ENCODE data around the gene M1AP.
"Not testable (repeated sequence)": the region's sequence is repeated elsewhere in the genome, so short reads cannot be mapped to it uniquely, and the experiment has no call there.

M1AP gene

GRCh38 chr2:74646834-74647482 lies 1.2 kb downstream of the M1AP start:
- no peak for DNase-seq

- DNase-seq, result no peak
Measured at GRCh38 chr2:74646201-74646600, 1.9 kb downstream of the M1AP start.

GRCh38 chr2:74645344-74645743 lies 2.8 kb downstream of the M1AP start:
- no peak for DNase-seq

GRCh38 chr2:74639550-74639949 lies 8.6 kb downstream of the M1AP start:
- no peak for DNase-seq

GRCh38 chr2:74632939-74633312 lies 15.2 kb downstream of the M1AP start:
- no peak for DNase-seq

- DNase-seq, result no peak
Measured at GRCh38 chr2:74632209-74632938, 15.8 kb downstream of the M1AP start.

- DNase-seq, result not testable (repeated sequence)
Measured at GRCh38 chr2:74630454-74630853, 17.7 kb downstream of the M1AP start.

- no peak for DNase-seq
Measured at GRCh38 chr2:74628538-74629105, 19.5 kb downstream of the M1AP start.

GRCh38 chr2:74625658-74626425 lies 22.3 kb downstream of the M1AP start:
- no peak for DNase-seq

- DNase-seq, result no peak
Measured at GRCh38 chr2:74620671-74621070, 27.5 kb downstream of the M1AP start.

GRCh38 chr2:74619651-74620297 lies 28.4 kb downstream of the M1AP start:
- no peak for DNase-seq

- no peak for DNase-seq
Measured at GRCh38 chr2:74618410-74619083, 29.6 kb downstream of the M1AP start.

GRCh38 chr2:74617122-74617521 lies 31.0 kb downstream of the M1AP start:
- no peak for DNase-seq

- no peak for DNase-seq
Measured at GRCh38 chr2:74606927-74607326, 41.2 kb downstream of the M1AP start.

GRCh38 chr2:74603282-74604000 lies 44.7 kb downstream of the M1AP start:
- DNase-seq, result no peak

- no peak for DNase-seq
Measured at GRCh38 chr2:74602586-74603281, 45.4 kb downstream of the M1AP start.

GRCh38 chr2:74599676-74600075 lies 48.5 kb downstream of the M1AP start:
- no peak for DNase-seq

- DNase-seq, result no peak
Measured at GRCh38 chr2:74597410-74597809, 50.7 kb downstream of the M1AP start.

- DNase-seq, result no peak
Measured at GRCh38 chr2:74596584-74596983, 51.5 kb downstream of the M1AP start.

GRCh38 chr2:74593826-74594772 lies 54.0 kb downstream of the M1AP start:
- DNase-seq, result no peak
